ENCODE measurements around the gene IQCH. TPM values are rescaled to one million over a fixed set of nuclear protein-coding genes. Genes with fewer than 3 reads are reported as not detected.

The IQCH gene
- total and polyA plus RNA-seq, 2 experiments from 2014 or later, result 2.1 to 4.1 TPM

DNA sequence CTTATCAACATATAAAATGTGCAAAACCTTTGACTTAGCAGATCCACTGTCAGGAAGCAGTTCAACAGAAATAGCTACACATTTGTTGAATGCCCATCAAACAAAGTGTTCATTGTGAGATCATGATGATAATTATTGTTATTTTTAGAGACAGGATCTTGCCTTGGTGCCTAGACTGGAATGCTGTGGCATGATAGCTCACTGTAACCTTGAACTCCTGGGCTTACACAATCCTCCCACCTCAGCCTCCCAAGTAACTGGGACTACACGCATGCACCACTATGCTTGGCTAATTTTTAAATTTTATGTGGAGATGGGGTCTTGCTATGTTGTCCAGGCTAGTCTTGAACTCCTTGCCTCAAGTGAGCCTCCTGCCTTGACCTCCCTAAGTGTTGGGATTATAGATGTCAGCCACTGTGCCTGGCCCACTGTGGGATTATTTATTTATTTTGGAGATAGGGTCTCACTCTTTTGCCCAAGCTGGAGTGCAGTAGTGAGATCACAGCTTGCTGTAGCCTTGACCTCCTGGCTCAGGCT is 296.7 kb downstream of the IQCH start:
- peaks cover 21% of the 10 kb centered on the region for H3F3A ChIP-seq (ENCODE audit: insufficient read depth)
- no peaks in the 10 kb centered on the region for H4K20me1 ChIP-seq (ENCODE audit: insufficient read depth)
- no peak overlapping the region for H3K4me3 ChIP-seq
- 0 out of 2 replicates have a peak, but pooled peaks cover 3% of the 10 kb centered on the region for H3K79me2 ChIP-seq (ENCODE audit: insufficient read depth)
- TF ChIP-seq EZH2phosphoT487 (IDR thresholded peaks at IDR 0.05; ENCODE audit: insufficient read depth, low read depth) (no peak), EZH2 (IDR thresholded peaks at IDR 0.05; ENCODE audit: insufficient read depth, poor library complexity, severe bottlenecking) (no peak)
- no peaks in the 10 kb centered on the region; the same call in 1 of the 2 replicates for H3K36me3 ChIP-seq (ENCODE audit: low read depth)
- no peak overlapping the region for H3K4me2 ChIP-seq (ENCODE audit: unreplicated experiment)
- no peaks in the 10 kb centered on the region for H3K9me3 ChIP-seq (ENCODE audit: low read depth)
- H3K27me3 ChIP-seq (replicated peaks; ENCODE audit: insufficient read depth), result no peaks in the 10 kb centered on the region
- WGBS, 2 experiments (ENCODE audit: low coverage in 1 of 2, low lambda C conversion rate in 2 of 2, missing lambda C conversion rate in 2 of 2), result 93 to 94% methylated on average over 1 of the region's 1 CpG
- no peak overlapping the region for H2AFZ ChIP-seq
- H3K4me1 ChIP-seq (ENCODE audit: insufficient read depth), result peaks cover 19% of the 10 kb centered on the region
- no peak for DNase-seq
- no peak overlapping the region for H3K27ac ChIP-seq
- in situ Hi-C loops (cut with MboI), result no loop called here
- no peak overlapping the region for H3K9ac ChIP-seq
- no peaks in the 10 kb centered on the region for H3K9me2 ChIP-seq (ENCODE audit: insufficient read depth)

Other genes starting within 250 kb of the IQCH start
- 34.0 and 50.1 TPM in 2 replicates for gene SMAD3, start 189.2 kb upstream of the IQCH start, total RNA-seq (2014; rRNA removed; shearing (Covaris generic))
- gene SMAD3, start 189.2 kb upstream of the IQCH start, polyA plus RNA-seq (2016; fragmentation: Nextera tagmentation; extraction: Ambion mirVana), result 30.8 and 30.9 TPM in 2 replicates
- 40.9 and 52.4 TPM in 2 replicates for gene AAGAB, start 125 bp upstream of the IQCH start, total RNA-seq (2014; rRNA removed; shearing (Covaris generic))
- 43.3 and 44.1 TPM in 2 replicates for gene AAGAB, start 125 bp upstream of the IQCH start, polyA plus RNA-seq (2016; fragmentation: Nextera tagmentation; extraction: Ambion mirVana)